Lung (tissue), 12 donors: ENCODE data around the gene HPS1. TPM values are rescaled to one million over a fixed set of nuclear protein-coding genes. Genes with fewer than 3 reads are reported as not detected.

ENCODE experiments used
- ATAC-seq: fragments of 200-7000 bp; cut with Tn5 transposase; one replicate; pipeline ENCODE4 v1.9.1; 2020; ENCODE audit warnings: moderate number of reproducible peaks; ENCODE audit not compliant: insufficient read depth, low FRiP score
- DNase-seq, 3 donors: peaks; one replicate each; pipeline ENCODE4 v3.0.0-alpha.2; 2013 to 2017
- H3K27ac ChIP-seq, 2 donors: one replicate each; pipeline ENCODE4 v1.5.1; 2013; ENCODE audit warnings: mild to moderate bottlenecking in 2 of 2, moderate library complexity in 2 of 2, control low read depth in 1 of 2, inconsistent platforms in 1 of 2, low read depth in 1 of 2, low read length in 1 of 2
- H3K27me3 ChIP-seq, 3 donors: one replicate each; pipeline ENCODE4 v1.5.1; 2013; ENCODE audit warnings: low read length in 2 of 3; ENCODE audit not compliant: control insufficient read depth in 3 of 3, insufficient read depth in 3 of 3
- H3K36me3 ChIP-seq, 4 donors: one replicate each; pipeline ENCODE4 v1.5.1; 2013; ENCODE audit warnings: low read length in 4 of 4, mild to moderate bottlenecking in 1 of 4, moderate library complexity in 1 of 4; ENCODE audit not compliant: control insufficient read depth in 4 of 4, insufficient read depth in 4 of 4
- H3K4me1 ChIP-seq, 5 donors: one replicate each; pipeline ENCODE4 v1.5.1; 2013; ENCODE audit warnings: low read length in 5 of 5, mild to moderate bottlenecking in 2 of 5, moderate library complexity in 1 of 5; ENCODE audit not compliant: control insufficient read depth in 5 of 5, insufficient read depth in 5 of 5
- H3K4me3 ChIP-seq: one replicate; pipeline ENCODE4 v1.5.1; 2013; ENCODE audit warnings: mild to moderate bottlenecking, control low read depth, moderate library complexity
- H3K9ac ChIP-seq, 2 donors: one replicate each; pipeline ENCODE4 v1.5.1; 2013; ENCODE audit warnings: low read length in 2 of 2, control low read depth in 1 of 2; ENCODE audit not compliant: insufficient read depth in 1 of 2
- H3K9me3 ChIP-seq, 4 donors: one replicate each; pipeline ENCODE4 v1.5.1; 2013; ENCODE audit warnings: low read length in 3 of 4, mild to moderate bottlenecking in 1 of 4, moderate library complexity in 1 of 4; ENCODE audit not compliant: control insufficient read depth in 4 of 4, insufficient read depth in 3 of 4
- WGBS, 2 donors: extraction: QIAGEN DNeasy Blood & Tissue Kit; methylation state at CpG; one replicate each; pipeline ENCODE4 v1.1.7; 2013; 5-methylcytosine and 5-hydroxymethylcytosine counted together
- polyA plus RNA-seq, 2 donors: library from polyadenylated mRNA; stranded (reverse); fragments of 200-250 nt; gene quantifications; one replicate each; pipeline ENCODE4 v1.2.1, GENCODE V29; 2013
- total RNA-seq, 2 donors: library from RNA; depleted of rRNA in 1 of 2; stranded (reverse); fragments of >200 nt in 1 of 2; gene quantifications; one replicate each; pipeline ENCODE4 v1.2.1, GENCODE V29; 2014 to 2021
- TF ChIP-seq, protein P1 (sequence below): IDR thresholded peaks from 2 replicates; pipeline ENCODE4 v1.5.1; 2012; ENCODE audit warnings: mild to moderate bottlenecking; ENCODE audit errors: control extremely low read depth, extremely low read depth
- donor health status: control.
- donor health status: control.
- donor health status: Bipolar disorder and iron deficiency.
- donor health status: healthy.
- donor health status: DM: yes; HTN: yes; CAD: no.

Gene HPS1
- total and polyA plus RNA-seq, 4 donors: 32.3 to 89.5 (median 58.4) TPM

DNA sequence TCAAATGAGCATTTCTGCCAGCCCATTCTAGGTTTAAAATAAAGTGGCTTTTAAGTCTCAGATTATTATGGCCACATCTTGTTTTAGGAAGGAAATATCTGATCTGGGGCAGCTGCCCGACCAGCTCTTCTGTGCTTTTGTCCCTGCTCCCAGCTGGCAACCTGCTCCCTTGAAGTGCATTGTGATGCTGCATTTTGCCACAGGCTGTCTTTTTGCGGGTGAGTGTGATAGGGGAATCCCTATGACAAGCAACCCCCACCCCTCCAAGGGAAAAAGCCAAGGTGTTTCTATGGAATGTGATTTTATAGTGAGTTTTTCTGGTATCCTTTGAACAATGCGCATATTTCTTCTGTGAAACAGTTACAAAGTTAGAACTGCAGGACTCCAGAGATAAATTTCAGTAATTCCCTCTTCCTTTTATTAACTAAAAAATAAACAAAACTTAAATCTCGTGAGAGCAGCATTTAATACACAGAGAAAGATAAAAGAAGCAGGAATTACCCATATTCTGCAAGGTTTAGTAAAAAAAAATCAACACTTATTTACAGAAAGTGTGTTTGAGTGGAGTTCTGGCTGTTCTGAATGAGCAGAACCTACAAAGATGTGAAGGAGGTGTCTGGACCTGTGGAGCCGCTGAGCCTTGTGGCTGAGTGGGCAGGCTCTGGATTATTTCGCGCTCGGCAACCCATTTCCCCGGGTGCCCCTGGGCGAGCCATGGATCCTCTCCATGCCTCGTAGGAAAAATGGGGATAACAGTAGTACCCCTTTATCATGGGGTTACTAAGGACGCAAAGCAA, 10.1 kb upstream of the HPS1 start:
- ATAC-seq (no peak), DNase-seq (no peak)
- Histone ChIP-seq H3K36me3 (no peaks in the 10 kb centered on the region), H3K9me3 (no peaks in the 10 kb centered on the region), H3K27ac (no peak overlapping the region), H3K27me3 (no peaks in the 10 kb centered on the region), H3K9ac (no peak overlapping the region), H3K4me1 (peaks cover 0 to 9% (median 3%) of the 10 kb centered on the region in 5 donors), H3K4me3 (no peak overlapping the region)
- WGBS, 2 donors: 78 to 79% methylated on average over 12 of the region's 12 CpGs
- TF ChIP-seq, protein P1, sequence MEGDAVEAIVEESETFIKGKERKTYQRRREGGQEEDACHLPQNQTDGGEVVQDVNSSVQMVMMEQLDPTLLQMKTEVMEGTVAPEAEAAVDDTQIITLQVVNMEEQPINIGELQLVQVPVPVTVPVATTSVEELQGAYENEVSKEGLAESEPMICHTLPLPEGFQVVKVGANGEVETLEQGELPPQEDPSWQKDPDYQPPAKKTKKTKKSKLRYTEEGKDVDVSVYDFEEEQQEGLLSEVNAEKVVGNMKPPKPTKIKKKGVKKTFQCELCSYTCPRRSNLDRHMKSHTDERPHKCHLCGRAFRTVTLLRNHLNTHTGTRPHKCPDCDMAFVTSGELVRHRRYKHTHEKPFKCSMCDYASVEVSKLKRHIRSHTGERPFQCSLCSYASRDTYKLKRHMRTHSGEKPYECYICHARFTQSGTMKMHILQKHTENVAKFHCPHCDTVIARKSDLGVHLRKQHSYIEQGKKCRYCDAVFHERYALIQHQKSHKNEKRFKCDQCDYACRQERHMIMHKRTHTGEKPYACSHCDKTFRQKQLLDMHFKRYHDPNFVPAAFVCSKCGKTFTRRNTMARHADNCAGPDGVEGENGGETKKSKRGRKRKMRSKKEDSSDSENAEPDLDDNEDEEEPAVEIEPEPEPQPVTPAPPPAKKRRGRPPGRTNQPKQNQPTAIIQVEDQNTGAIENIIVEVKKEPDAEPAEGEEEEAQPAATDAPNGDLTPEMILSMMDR: no peak

DNA sequence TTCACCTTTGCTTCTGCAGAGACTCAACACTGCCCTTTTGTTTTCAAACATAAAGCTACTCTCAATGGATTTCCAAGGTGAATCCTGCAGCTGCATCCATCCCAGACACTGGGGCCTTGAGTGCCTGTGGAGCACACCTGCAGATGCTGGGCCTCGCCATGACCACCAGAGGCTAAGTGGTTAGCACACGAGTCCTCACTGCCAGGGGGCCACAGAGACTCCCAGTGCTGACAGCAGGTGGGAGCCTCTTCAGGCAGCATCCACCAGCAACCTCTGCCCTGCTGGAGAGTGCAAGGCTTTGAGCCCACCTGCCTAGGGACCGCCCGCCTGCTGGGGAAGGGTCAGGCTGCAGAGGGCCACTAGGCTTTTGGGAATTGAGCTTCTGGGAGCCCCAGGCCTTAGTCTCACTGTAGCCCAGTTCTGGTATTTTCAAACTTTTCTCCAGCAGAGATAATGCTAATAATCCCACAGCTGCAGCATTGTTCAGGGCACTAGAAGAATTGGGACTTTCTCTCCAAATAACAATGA, 9.4 kb upstream of the HPS1 start:
- Histone ChIP-seq H3K27me3 (no peaks in the 10 kb centered on the region), H3K9ac (no peak overlapping the region), H3K9me3 (no peaks in the 10 kb centered on the region), H3K4me1 (peaks cover 0 to 7% (median 1%) of the 10 kb centered on the region in 5 donors), H3K4me3 (no peak overlapping the region), H3K27ac (no peak overlapping the region), H3K36me3 (no peaks in the 10 kb centered on the region)
- TF ChIP-seq, protein P1: no peak
- ATAC-seq (no peak), DNase-seq (no peak)
- 91 to 96% methylated on average over 4 of the region's 4 CpGs for WGBS, 2 donors

DNA sequence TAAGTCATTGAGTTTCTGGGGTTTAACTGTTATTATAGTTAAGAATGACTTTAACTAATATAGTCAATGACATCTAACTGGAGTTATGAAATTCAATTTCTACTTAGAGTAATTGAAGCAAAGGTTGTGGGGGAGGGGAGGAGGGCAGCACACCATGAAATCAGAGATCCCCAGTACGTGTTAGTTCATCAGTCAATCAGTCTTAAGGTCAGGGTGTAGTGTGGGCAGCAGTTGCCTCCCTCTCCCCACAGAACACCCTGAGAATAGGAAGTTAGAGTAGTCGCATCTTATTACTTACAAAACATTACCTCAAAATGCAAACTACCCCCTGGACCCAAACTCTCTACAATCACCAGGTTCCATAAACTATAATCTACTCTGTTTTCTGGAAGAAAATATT, 7.0 kb upstream of the HPS1 start:
- Histone ChIP-seq H3K36me3 (no peaks in the 10 kb centered on the region), H3K9me3 (no peaks in the 10 kb centered on the region), H3K9ac (no peak overlapping the region), H3K4me3 (no peak overlapping the region), H3K27me3 (no peaks in the 10 kb centered on the region), H3K4me1 (no peaks in the 10 kb centered on the region), H3K27ac (no peak overlapping the region)
- WGBS, 2 donors: 71% methylated on average over 2 of the region's 2 CpGs
- DNase-seq: no peak
- TF ChIP-seq, protein P1: no peak
- no peak for ATAC-seq
